RWPE1 (cell line): ENCODE results near the gene AKIRIN1.
"Not testable (repeated sequence)": the region's sequence is repeated elsewhere in the genome, so short reads cannot be mapped to it uniquely, and the experiment has no call there.

Experiments
- CTCF ChIA-PET: fragments of 350-600 bp; sonication (Branson Sonifier 250); formaldehyde crosslinking; extraction: SDS; loops from one replicate; lab custom pipeline; 2021; lab: Yijun Ruan, JAX
- POLR2A ChIA-PET: fragments of 400-600 bp; formaldehyde crosslinking; extraction: SDS; loops from one replicate; lab custom pipeline; 2020; ENCODE audit warnings: antibody characterized with exemption; ENCODE audit not compliant: low non-redundant PET; lab: Yijun Ruan, JAX
- DNase-seq: peaks from one replicate; pipeline ENCODE4 v3.0.0; 2012; ENCODE audit warnings: low spot score
- H3K27ac ChIP-seq: fragments of 450-650 bp; 2 replicates; pipeline ENCODE4 v1.5.1; 2017
- CTCF ChIP-seq: fragments of 450-650 bp; conservative IDR thresholded peaks from 2 replicates; pipeline ENCODE4 v1.5.1; 2017; ENCODE audit warnings: low read depth, mild to moderate bottlenecking

AKIRIN1 gene

GRCh38 chr1:38958967-38959366 lies 32.1 kb upstream of the AKIRIN1 start:
- POLR2A ChIA-PET, result no interaction called here
- DNase-seq, result peak; percentile 49
- no peak for TF ChIP-seq CTCF
- H3K27ac ChIP-seq, result no peak overlapping the region
- CTCF ChIA-PET, result interaction anchor here (0.6 kb wide), 1 partner anchor 29 kb away, joined by 3 read pairs; no protein-coding TSS in a partner anchor

- no peak for TF ChIP-seq CTCF
- DNase-seq, result no peak
- CTCF ChIA-PET, result no interaction called here
- POLR2A ChIA-PET, result no interaction called here
- H3K27ac ChIP-seq, result no peak overlapping the region
Measured at GRCh38 chr1:38962113-38962512, 29.0 kb upstream of the AKIRIN1 start.

DNA sequence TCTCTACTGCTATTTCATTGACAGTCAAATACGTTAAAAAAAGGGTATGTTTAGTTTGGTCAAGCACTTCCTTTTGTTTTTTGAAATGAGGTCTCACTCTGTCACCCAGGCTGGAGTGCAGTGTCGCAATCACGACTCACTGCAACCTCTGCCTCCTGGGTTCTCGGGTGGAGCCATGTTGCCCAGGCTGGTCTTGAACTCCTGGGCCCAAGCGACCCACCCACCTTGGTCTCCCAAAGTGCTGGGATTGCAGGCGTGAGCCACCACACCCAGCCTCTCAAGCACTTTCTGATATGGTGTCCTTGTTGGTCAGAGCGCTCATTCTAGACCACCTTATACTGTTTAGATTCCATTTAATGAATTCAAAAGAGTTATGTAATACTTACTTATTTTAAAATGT lies 28.5 kb upstream of the AKIRIN1 start:
- no peak for TF ChIP-seq CTCF
- no peak overlapping the region for H3K27ac ChIP-seq
- ChIA-PET CTCF (no interaction called here), POLR2A (no interaction called here)
- DNase-seq, result no peak

- H3K27ac ChIP-seq, result no peak overlapping the region
- TF ChIP-seq CTCF, result no peak
- ChIA-PET CTCF (interaction anchor here (0.7 to 1.5 kb wide), 3 partner anchors 18 to 115 kb away, joined by 3 to 4 read pairs (median 3); no protein-coding TSS in a partner anchor), POLR2A (no interaction called here)
- DNase-seq, result no peak
Measured at GRCh38 chr1:38964140-38964548, 26.9 kb upstream of the AKIRIN1 start.

- CTCF ChIA-PET, POLR2A ChIA-PET, DNase-seq, H3K27ac ChIP-seq: not testable (repeated sequence)
Measured at GRCh38 chr1:38973145-38973544, 17.9 kb upstream of the AKIRIN1 start.

GRCh38 chr1:38973659-38974437 lies 17.2 kb upstream of the AKIRIN1 start:
- TF ChIP-seq CTCF, result no peak
- DNase-seq, result no peak
- ChIA-PET POLR2A (no interaction called here), CTCF (interaction anchor here (0.7 kb wide), 1 partner anchor 26 kb away, joined by 3 read pairs; no protein-coding TSS in a partner anchor)
- H3K27ac ChIP-seq, result no peak overlapping the region

GRCh38 chr1:38977399-38978244 lies 13.5 kb upstream of the AKIRIN1 start:
- CTCF ChIA-PET, H3K27ac ChIP-seq, POLR2A ChIA-PET, DNase-seq: not testable (repeated sequence)

DNA sequence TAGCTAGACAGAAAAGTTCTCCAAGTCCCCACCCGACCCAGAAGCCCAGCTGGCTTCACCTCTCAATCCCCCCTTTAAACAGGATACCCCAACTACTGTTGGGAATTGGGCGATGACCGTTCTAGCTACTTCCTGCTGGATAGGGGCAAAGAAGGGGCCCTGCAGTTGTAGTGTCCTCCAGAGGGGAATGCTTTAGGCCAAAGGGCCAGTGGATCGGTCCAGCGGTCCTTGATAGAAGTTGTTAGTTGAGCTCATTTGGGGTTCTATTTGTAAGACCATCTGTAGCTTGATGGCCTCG lies 12.9 kb upstream of the AKIRIN1 start:
- DNase-seq, POLR2A ChIA-PET, CTCF ChIA-PET, H3K27ac ChIP-seq: not testable (repeated sequence)

DNA sequence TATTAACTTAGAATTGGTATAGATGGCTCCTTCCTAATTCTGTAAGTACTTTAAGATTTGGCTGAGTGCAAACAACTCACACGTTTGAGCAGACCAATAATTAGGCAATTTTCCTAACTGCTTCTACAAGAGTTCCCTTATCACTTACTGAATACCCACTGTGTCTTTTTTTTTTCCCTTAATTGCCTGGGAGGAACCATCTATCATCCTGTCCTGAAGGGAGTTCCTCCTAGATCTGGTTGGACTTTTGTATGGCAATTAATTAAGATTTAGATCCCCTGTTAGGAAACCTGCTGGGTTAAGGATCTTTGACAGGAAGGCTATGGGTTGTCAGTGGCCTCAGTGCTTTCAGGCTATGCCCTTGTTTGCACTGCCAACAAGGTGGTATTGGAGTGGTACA lies 11.7 kb upstream of the AKIRIN1 start:
- DNase-seq, POLR2A ChIA-PET, H3K27ac ChIP-seq: not testable (repeated sequence)
- CTCF ChIA-PET, result interaction anchor here (0.6 kb wide), 1 partner anchor 78 kb away, joined by 4 read pairs; no protein-coding TSS in a partner anchor
